Stimulated activated CD8-positive, alpha-beta memory T cell treated with anti-CD3 and anti-CD28 coated beads, Interleukin-12 subunit alpha, Interleukin-12 subunit beta, amount 100 ng/mL, for 24 hours (primary cell): Measurements from ENCODE around the gene CEP152.

ENCODE experiments used
- DNase-seq: peaks from one replicate; pipeline ENCODE4 v3.0.0-alpha.2; 2020; ENCODE audit errors: extremely low read depth

The CEP152 gene

GRCh38 chr15:48777645-48778330 is 33.1 kb downstream of the CEP152 start:
- no peak for DNase-seq

- DNase-seq: no peak
These were observed 35.3 kb downstream of the CEP152 start for GRCh38 chr15:48775546-48775945.

- DNase-seq: no peak
These were observed 36.4 kb downstream of the CEP152 start for GRCh38 chr15:48774484-48774883.

- no peak for DNase-seq
These were observed 44.7 kb downstream of the CEP152 start for GRCh38 chr15:48766196-48766595.

- DNase-seq: no peak
These were observed 45.8 kb downstream of the CEP152 start for GRCh38 chr15:48765022-48765421.

- no peak for DNase-seq
These were observed 49.3 kb downstream of the CEP152 start for GRCh38 chr15:48761393-48762158.

- DNase-seq: no peak
These were observed 50.9 kb downstream of the CEP152 start for GRCh38 chr15:48759921-48760320.

- no peak for DNase-seq
These were observed 53.2 kb downstream of the CEP152 start for GRCh38 chr15:48757661-48758060.

- DNase-seq: no peak
These were observed 56.9 kb downstream of the CEP152 start for GRCh38 chr15:48754011-48754410.

- DNase-seq: no peak
These were observed 59.3 kb downstream of the CEP152 start for GRCh38 chr15:48751595-48751994.

- no peak for DNase-seq
These were observed 62.3 kb downstream of the CEP152 start for GRCh38 chr15:48748535-48748934.

GRCh38 chr15:48733615-48734014 is 77.3 kb downstream of the CEP152 start:
- DNase-seq: no peak

GRCh38 chr15:48730506-48730905 is 80.4 kb downstream of the CEP152 start:
- DNase-seq: no peak

- DNase-seq: no peak
These were observed 86.9 kb downstream of the CEP152 start for GRCh38 chr15:48723969-48724368.

- no peak for DNase-seq
These were observed 87.9 kb downstream of the CEP152 start for GRCh38 chr15:48722764-48723661.

GRCh38 chr15:48721061-48721810 is 89.6 kb downstream of the CEP152 start:
- no peak for DNase-seq

GRCh38 chr15:48720646-48721045 is 90.2 kb downstream of the CEP152 start:
- DNase-seq: no peak

GRCh38 chr15:48719668-48720067 is 91.2 kb downstream of the CEP152 start:
- DNase-seq: no peak

GRCh38 chr15:48718646-48719045 is 92.2 kb downstream of the CEP152 start:
- no peak for DNase-seq

- DNase-seq: no peak
These were observed 93.4 kb downstream of the CEP152 start for GRCh38 chr15:48717458-48717857.

- no peak for DNase-seq
These were observed 98.3 kb downstream of the CEP152 start for GRCh38 chr15:48712546-48712945.
